Neural cell (in vitro differentiated cells): ENCODE measurements around the gene ABI3BP.

Experiments used
- MXI1 ChIP-seq: fragments of 450-650 bp; conservative IDR thresholded peaks from 2 replicates; pipeline ENCODE4 v1.6.1; 2014; ENCODE audit warnings: antibody characterized with exemption, mild to moderate bottlenecking; ENCODE audit not compliant: poor library complexity, severe bottlenecking
- POLR2AphosphoS5 ChIP-seq: IDR thresholded peaks from 2 replicates; pipeline ENCODE4 v1.6.1; 2012
- SMC3 ChIP-seq: fragments of 450-650 bp; conservative IDR thresholded peaks from 2 replicates; pipeline ENCODE4 v1.6.1; 2014; ENCODE audit warnings: antibody characterized with exemption, mild to moderate bottlenecking, moderate library complexity; ENCODE audit not compliant: poor library complexity
- TAF1 ChIP-seq: IDR thresholded peaks from 2 replicates; pipeline ENCODE4 v1.6.1; 2012; ENCODE audit warnings: low read depth
- TF ChIP-seq, protein P1 (sequence below): fragments of 450-650 bp; IDR thresholded peaks from 2 replicates; pipeline ENCODE4 v1.5.1; 2014; ENCODE audit warnings: antibody characterized with exemption, mild to moderate bottlenecking, moderate library complexity; ENCODE audit not compliant: poor library complexity, severe bottlenecking

DNA sequence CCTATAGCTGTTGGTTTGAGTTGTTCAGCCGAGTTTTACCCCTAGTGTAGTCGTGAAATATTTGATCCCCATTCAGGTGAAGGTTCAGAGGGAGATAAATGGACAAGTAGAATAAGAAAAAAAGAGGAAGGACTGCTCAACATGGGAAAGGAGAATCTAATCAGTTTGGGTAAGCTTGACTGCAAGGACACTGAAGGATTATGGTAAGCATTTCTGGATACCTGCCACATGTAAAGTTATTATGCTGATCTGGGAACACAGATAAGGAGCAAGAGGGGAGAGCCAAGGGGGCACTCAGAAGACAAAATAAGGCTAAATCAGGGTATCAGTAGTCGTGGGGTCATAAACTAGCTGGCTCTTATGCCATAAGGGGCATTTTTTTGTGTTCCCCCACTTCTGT, 234.1 kb downstream of the ABI3BP start:
- TF ChIP-seq, protein P1, sequence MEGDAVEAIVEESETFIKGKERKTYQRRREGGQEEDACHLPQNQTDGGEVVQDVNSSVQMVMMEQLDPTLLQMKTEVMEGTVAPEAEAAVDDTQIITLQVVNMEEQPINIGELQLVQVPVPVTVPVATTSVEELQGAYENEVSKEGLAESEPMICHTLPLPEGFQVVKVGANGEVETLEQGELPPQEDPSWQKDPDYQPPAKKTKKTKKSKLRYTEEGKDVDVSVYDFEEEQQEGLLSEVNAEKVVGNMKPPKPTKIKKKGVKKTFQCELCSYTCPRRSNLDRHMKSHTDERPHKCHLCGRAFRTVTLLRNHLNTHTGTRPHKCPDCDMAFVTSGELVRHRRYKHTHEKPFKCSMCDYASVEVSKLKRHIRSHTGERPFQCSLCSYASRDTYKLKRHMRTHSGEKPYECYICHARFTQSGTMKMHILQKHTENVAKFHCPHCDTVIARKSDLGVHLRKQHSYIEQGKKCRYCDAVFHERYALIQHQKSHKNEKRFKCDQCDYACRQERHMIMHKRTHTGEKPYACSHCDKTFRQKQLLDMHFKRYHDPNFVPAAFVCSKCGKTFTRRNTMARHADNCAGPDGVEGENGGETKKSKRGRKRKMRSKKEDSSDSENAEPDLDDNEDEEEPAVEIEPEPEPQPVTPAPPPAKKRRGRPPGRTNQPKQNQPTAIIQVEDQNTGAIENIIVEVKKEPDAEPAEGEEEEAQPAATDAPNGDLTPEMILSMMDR = no peak
- TF ChIP-seq SMC3 (no peak), POLR2AphosphoS5 (no peak), MXI1 (no peak), TAF1 (no peak)
